AG04450 (cell line): ENCODE results near the gene RPAP2. TPM values are rescaled to one million over a fixed set of nuclear protein-coding genes. Genes with fewer than 3 reads are reported as not detected.

Source experiments
- CTCF ChIA-PET: fragments of 300-600, 350-600 bp; formaldehyde crosslinking; extraction: SDS; loops from one replicate; lab custom pipeline; 2022; ENCODE audit warnings: antibody characterized with exemption, inconsistent platforms; lab: Charles Lee
- POLR2A ChIA-PET: fragments of 350-600 bp; formaldehyde crosslinking; extraction: SDS; loops from one replicate; lab custom pipeline; 2021; ENCODE audit warnings: antibody characterized with exemption, inconsistent platforms; lab: Yijun Ruan, JAX
- DNase-seq: peaks from one replicate; pipeline ENCODE4 v3.0.0-alpha.2; 2011; ENCODE audit warnings: low read depth, low spot score
- H3K27ac ChIP-seq: one replicate; pipeline ENCODE4 v1.5.1; 2012; ENCODE audit warnings: low read depth, low read length, control low read depth
- H3K27me3 ChIP-seq: one replicate; pipeline ENCODE4 v1.6.0; 2012; ENCODE audit warnings: low read length; ENCODE audit not compliant: control insufficient read depth, insufficient read depth
- H3K4me3 ChIP-seq: 2 replicates; pipeline ENCODE4 v1.5.1; 2011; ENCODE audit warnings: mild to moderate bottlenecking, low read depth, low read length, control low read depth
- H3K9me3 ChIP-seq: 2 replicates; pipeline ENCODE4 v1.5.1; 2012; ENCODE audit warnings: low read length; ENCODE audit not compliant: control insufficient read depth, insufficient read depth
- CTCF ChIP-seq: IDR thresholded peaks from 2 replicates; pipeline ENCODE4 v1.5.1; 2011; ENCODE audit warnings: low read depth, low read length, control low read depth, inconsistent platforms
- polyA plus RNA-seq: library from polyadenylated mRNA; depleted of rRNA; stranded (reverse); fragments of >200 nt; gene quantifications from 2 replicates; pipeline ENCODE4 v1.2.3, GENCODE V29; 2011; rRNA removed
- small RNA-seq: library from RNA; depleted of rRNA; stranded (forward); fragments of <200 nt; gene quantifications from one replicate; pipeline ENCODE3, GENCODE V24; 2012; ENCODE audit warnings: low read depth; ENCODE audit not compliant: insufficient read length

RPAP2 gene
- polyA plus RNA-seq, 1 experiment = 21.5 TPM

GRCh38 chr1:92446546-92446945, 147.7 kb downstream of the RPAP2 start:
- no peak for TF ChIP-seq CTCF
- no peak overlapping the region for H3K27ac ChIP-seq
- peaks cover 4% of the 10 kb centered on the region; the same call in 1 of the 2 replicates for H3K9me3 ChIP-seq
- no peak overlapping the region for H3K4me3 ChIP-seq
- ChIA-PET POLR2A (no interaction called here), CTCF (no interaction called here)
- peak; percentile 23 for DNase-seq
- H3K27me3 ChIP-seq = no peaks in the 10 kb centered on the region

GRCh38 chr1:92447033-92447681, 148.3 kb downstream of the RPAP2 start:
- Histone ChIP-seq H3K4me3 (no peak overlapping the region), H3K27ac (no peak overlapping the region), H3K27me3 (no peaks in the 10 kb centered on the region), H3K9me3 (no peaks in the 10 kb centered on the region; the same call in 1 of the 2 replicates)
- TF ChIP-seq CTCF = no peak
- ChIA-PET POLR2A (interaction anchor here (0.7 kb wide), 1 partner anchor 15 kb away, joined by 10 read pairs; no protein-coding TSS in a partner anchor), CTCF (no interaction called here)
- no peak for DNase-seq

GRCh38 chr1:92447976-92448375, 149.1 kb downstream of the RPAP2 start:
- ChIA-PET CTCF (no interaction called here), POLR2A (no interaction called here)
- no peak overlapping the region for H3K27ac ChIP-seq
- H3K4me3 ChIP-seq = no peak overlapping the region
- H3K9me3 ChIP-seq = no peaks in the 10 kb centered on the region; the same call in 1 of the 2 replicates
- no peaks in the 10 kb centered on the region for H3K27me3 ChIP-seq
- no peak for DNase-seq
- TF ChIP-seq CTCF = no peak

Small RNAs within 50 kb of the gene (small RNA-seq; reads per million reads assigned to genes)
- gene RN7SL824P = not detected

Other genes with a start within 250 kb of the RPAP2 start
- gene SETSIP, start 223.6 kb upstream of the RPAP2 start, polyA plus RNA-seq = 0.22 and 0.52 TPM in 2 replicates
- 3.1 and 5.0 TPM in 2 replicates for gene BTBD8, start 218.7 kb upstream of the RPAP2 start, polyA plus RNA-seq
- not detected in 2 replicates for gene C1orf146, start 81.1 kb upstream of the RPAP2 start, polyA plus RNA-seq
- 6.0 and 10.1 TPM in 2 replicates for gene GLMN, start 72 bp upstream of the RPAP2 start, polyA plus RNA-seq
- 0.04 and 0.09 TPM in 2 replicates for gene GFI1, start 187.9 kb downstream of the RPAP2 start, polyA plus RNA-seq